CD14-positive monocyte (primary cell): ENCODE data around the gene NBPF3. TPM values are rescaled to one million over a fixed set of nuclear protein-coding genes. Genes with fewer than 3 reads are reported as not detected.

Experiments
- DNase-seq, 3 donors: peaks; one replicate each; pipeline ENCODE4 v3.0.0-alpha.2; 2011 to 2022
- H2AFZ ChIP-seq: 2 replicates; pipeline ENCODE4 v1.6.0; 2012; ENCODE audit warnings: mild to moderate bottlenecking, low read depth, low read length, inconsistent platforms; ENCODE audit not compliant: insufficient read depth, poor library complexity, severe bottlenecking
- H3K27ac ChIP-seq, 2 donors: 1 replicate in 1 of 2; 2 replicates in 1 of 2; pipeline ENCODE4 v1.5.1; 2012 to 2013; ENCODE audit warnings: low read length in 2 of 2, control low read depth in 1 of 2, inconsistent platforms in 1 of 2, low read depth in 1 of 2, mild to moderate bottlenecking in 1 of 2
- H3K27me3 ChIP-seq, 2 donors: one replicate each; pipeline versions ENCODE4 v1.6.0 to v1.6.1; 2011 to 2013; ENCODE audit warnings: low read length in 2 of 2; ENCODE audit not compliant: control insufficient read depth in 2 of 2, insufficient read depth in 2 of 2
- H3K36me3 ChIP-seq, 2 donors: replicated peaks in 1 of 2; 1 replicate in 1 of 2; 2 replicates in 1 of 2; pipeline versions ENCODE4 v1.5.1 to v1.6.1; 2012 to 2013; ENCODE audit warnings: low read length in 2 of 2, control low read depth in 1 of 2, inconsistent platforms in 1 of 2, mild to moderate bottlenecking in 1 of 2; ENCODE audit not compliant: insufficient read depth in 2 of 2, control insufficient read depth in 1 of 2
- H3K4me1 ChIP-seq, 2 donors: 1 replicate in 1 of 2; 2 replicates in 1 of 2; pipeline versions ENCODE4 v1.5.1 to v1.6.1; 2012 to 2013; ENCODE audit warnings: low read length in 2 of 2, control low read depth in 1 of 2, inconsistent platforms in 1 of 2, mild to moderate bottlenecking in 1 of 2, moderate library complexity in 1 of 2; ENCODE audit not compliant: insufficient read depth in 2 of 2, control insufficient read depth in 1 of 2
- H3K4me2 ChIP-seq: replicated peaks from 2 replicates; pipeline ENCODE3; 2012; ENCODE audit warnings: low read length, moderate library complexity, mild to moderate bottlenecking; ENCODE audit not compliant: poor library complexity, severe bottlenecking; ENCODE audit errors: extremely low read depth
- H3K4me3 ChIP-seq, 3 experiments: fragments of 200-600 bp in 1 of 3; sonication (generic) in 1 of 3; replicated peaks in 1 of 3; 1 replicate in 2 of 3; 2 replicates in 1 of 3; pipeline ENCODE4 v1.5.1; 2011 to 2013; ENCODE audit warnings: low read length in 3 of 3, mild to moderate bottlenecking in 3 of 3, control low read depth in 2 of 3, low read depth in 2 of 3, inconsistent platforms in 1 of 3, moderate library complexity in 1 of 3
- H3K79me2 ChIP-seq: 2 replicates; pipeline ENCODE4 v1.6.0; 2012; ENCODE audit warnings: mild to moderate bottlenecking, control low read depth, inconsistent platforms, low read length, moderate library complexity; ENCODE audit not compliant: insufficient read depth
- H3K9ac ChIP-seq: 2 replicates; pipeline ENCODE4 v1.6.0; 2017; ENCODE audit warnings: low read length, mild to moderate bottlenecking; ENCODE audit not compliant: insufficient read depth, poor library complexity, severe bottlenecking
- H3K9me3 ChIP-seq, 2 donors: replicated peaks in 1 of 2; 1 replicate in 1 of 2; 2 replicates in 1 of 2; pipeline versions ENCODE4 v1.5.1 to v1.6.1; 2012 to 2013; ENCODE audit warnings: low read length in 2 of 2, control low read depth in 1 of 2; ENCODE audit not compliant: control insufficient read depth in 1 of 2, insufficient read depth in 1 of 2
- H4K20me1 ChIP-seq: 2 replicates; pipeline ENCODE4 v1.6.0; 2012; ENCODE audit warnings: mild to moderate bottlenecking, low read length, control low read depth, moderate library complexity; ENCODE audit not compliant: insufficient read depth
- H3K27ac Mint-ChIP-seq, 7 donors: one replicate each; pipeline ENCODE4 v1.8.0; 2020; ENCODE audit warnings: mild to moderate bottlenecking in 7 of 7, mixed read lengths in 7 of 7, moderate library complexity in 6 of 7, inconsistent platforms in 2 of 7
- H3K27me3 Mint-ChIP-seq, 3 donors: one replicate each; pipeline ENCODE4 v1.8.0; 2021 to 2022; ENCODE audit warnings: low read depth in 3 of 3, mild to moderate bottlenecking in 3 of 3, mixed read lengths in 3 of 3, moderate library complexity in 3 of 3, inconsistent platforms in 1 of 3
- H3K36me3 Mint-ChIP-seq, 2 donors: one replicate each; pipeline ENCODE4 v1.8.0; 2020; ENCODE audit warnings: mixed read lengths in 2 of 2, inconsistent platforms in 1 of 2, mild to moderate bottlenecking in 1 of 2
- H3K4me1 Mint-ChIP-seq: one replicate; pipeline ENCODE4 v1.8.0; 2020; ENCODE audit warnings: mild to moderate bottlenecking, mixed read lengths
- H3K4me3 Mint-ChIP-seq, 2 donors: one replicate each; pipeline ENCODE4 v1.8.0; 2020; ENCODE audit warnings: mild to moderate bottlenecking in 2 of 2, mixed read lengths in 2 of 2, moderate library complexity in 1 of 2
- H3K9me3 Mint-ChIP-seq, 7 donors: one replicate each; pipeline ENCODE4 v1.8.0; 2020 to 2022; ENCODE audit warnings: mixed read lengths in 7 of 7, mild to moderate bottlenecking in 6 of 7, moderate library complexity in 6 of 7, inconsistent platforms in 2 of 7
- CTCF ChIP-seq: fragments of 200-600 bp; IDR thresholded peaks from one replicate; pipeline ENCODE4 v1.8.0; 2022; ENCODE audit warnings: antibody characterized with exemption, mild to moderate bottlenecking
- WGBS: methylation state at CpG from one replicate; pipeline ENCODE4 v1.1.5; 2013; ENCODE audit warnings: missing lambda C conversion rate; ENCODE audit not compliant: insufficient coverage; 5-methylcytosine and 5-hydroxymethylcytosine counted together
- intact Hi-C, 2 donors: fragments of 100-400 bp; cut with micrococcal nuclease; formaldehyde crosslinking; loops; one replicate each; pipeline versions ENCODE4 v1.15.0 to v1.15.1; 2023
- polyA plus RNA-seq, 3 donors: library from polyadenylated mRNA; depleted of rRNA in 1 of 3; unstranded in 2 of 3; stranded (reverse) in 1 of 3; fragments of 300-500 nt in 2 of 3; fragments of >200 nt in 1 of 3; fragmentation: Illumina TruSeq in 2 of 3; gene quantifications; 1 replicate in 2 of 3; 2 replicates in 1 of 3; pipeline ENCODE4 v1.2.3, GENCODE V29; 2012 to 2021

Gene NBPF3
- polyA plus RNA-seq, 3 donors, result 1.2 to 1.5 TPM; not detected in 1

- Mint-ChIP-seq H3K27ac (no peak overlapping the region), H3K4me1 (peaks cover 10% of the 10 kb centered on the region), H3K27me3 (peaks cover 14 to 40% (median 25%) of the 10 kb centered on the region in 3 donors), H3K36me3 (no peaks in the 10 kb centered on the region), H3K9me3 (no peaks in the 10 kb centered on the region), H3K4me3 (peak overlapping the region in 1 of 2 donors; percentile 45)
- peaks cover 8 to 11% of the 10 kb centered on the region in 2 donors for H3K4me1 ChIP-seq
- no peak overlapping the region for H3K9ac ChIP-seq
- H3K36me3 ChIP-seq, result no peaks in the 10 kb centered on the region
- WGBS, result 79% methylated on average over 14 of the region's 16 CpGs
- no peak for DNase-seq
- H2AFZ ChIP-seq, result no peak overlapping the region
- intact Hi-C loops, result no loop called here
- no peak for TF ChIP-seq CTCF
- no peaks in the 10 kb centered on the region for H3K79me2 ChIP-seq
- no peak overlapping the region for H3K27ac ChIP-seq
- H3K4me2 ChIP-seq, result no peak overlapping the region
- no peaks in the 10 kb centered on the region for H3K9me3 ChIP-seq
- H3K4me3 ChIP-seq, result no peak overlapping the region
- H3K27me3 ChIP-seq, result peaks cover 0 to 13% of the 10 kb centered on the region in 2 donors
- H4K20me1 ChIP-seq, result no peaks in the 10 kb centered on the region
Observed at GRCh38 chr1:21520899-21521716, 81.2 kb downstream of the NBPF3 start.

DNA sequence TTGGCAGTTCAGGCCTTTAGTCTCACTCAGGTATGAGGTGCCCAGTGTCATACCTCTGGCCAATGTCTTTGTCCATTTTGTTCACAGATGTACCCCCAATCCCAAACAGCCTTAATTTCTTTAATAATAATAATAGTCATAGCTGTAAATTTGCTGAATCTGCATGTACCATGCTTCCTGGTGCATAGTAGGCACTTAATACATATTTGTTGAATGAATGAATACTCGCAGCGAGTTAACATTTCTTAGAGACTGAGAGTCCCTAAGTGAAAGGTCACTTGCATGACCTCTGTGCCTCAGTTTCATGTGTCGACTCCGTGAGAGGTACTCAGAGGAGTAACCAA, 81.8 kb downstream of the NBPF3 start:
- Mint-ChIP-seq H3K4me1 (peaks cover 10% of the 10 kb centered on the region), H3K36me3 (no peaks in the 10 kb centered on the region)
- DNase-seq, result no peak

More for the DNA sequence above, 81.8 kb downstream of the NBPF3 start:
- no peak overlapping the region for H3K9ac ChIP-seq
- Mint-ChIP-seq H3K27ac (no peak overlapping the region), H3K9me3 (no peaks in the 10 kb centered on the region), H3K4me3 (no peak overlapping the region), H3K27me3 (peaks cover 16 to 46% (median 28%) of the 10 kb centered on the region in 3 donors)
- no peak overlapping the region for H3K4me3 ChIP-seq
- no CpG with 5 or more reads among the region's 4 CpGs for WGBS
- H3K27ac ChIP-seq, result no peak overlapping the region
- no peaks in the 10 kb centered on the region for H3K79me2 ChIP-seq
- peaks cover 0 to 13% of the 10 kb centered on the region in 2 donors for H3K27me3 ChIP-seq
- H4K20me1 ChIP-seq, result no peaks in the 10 kb centered on the region
- H3K4me2 ChIP-seq, result no peak overlapping the region
- H3K9me3 ChIP-seq, result no peaks in the 10 kb centered on the region
- TF ChIP-seq CTCF, result no peak
- H3K4me1 ChIP-seq, result peaks cover 8 to 11% of the 10 kb centered on the region in 2 donors
- H2AFZ ChIP-seq, result no peak overlapping the region
- no peaks in the 10 kb centered on the region for H3K36me3 ChIP-seq
- intact Hi-C loops, result no loop called here
